ENCODE results near the gene RECQL5. TPM values are rescaled to one million over a fixed set of nuclear protein-coding genes. Genes with fewer than 3 reads are reported as not detected.

Gene RECQL5
- total RNA-seq, 1 experiment from 2014 or later: 40.0 TPM

GRCh38 chr17:75627094-75627493 is 39.9 kb downstream of the RECQL5 start:
- H2AK5ac ChIP-seq (ENCODE audit: insufficient read length, low read length): no peak overlapping the region
- no peak overlapping the region for H2AFZ ChIP-seq (ENCODE audit: low read length)
- Mint-ChIP-seq H3K9me3 (no peaks in the 10 kb centered on the region), H3K4me3 (no peak overlapping the region), H3K27me3 (ENCODE audit: low read depth) (peaks cover 5% of the 10 kb centered on the region), H3K27ac (peak overlapping the region in 1 of 3 experiments; percentile 86; a peak in 1 of 7 replicates), H3K4me1 (no peaks in the 10 kb centered on the region), H3K36me3 (ENCODE audit: insufficient read depth in 1 of 3, low read depth in 3 of 3) (peaks cover 0 to 15% (median 2%) of the 10 kb centered on the region in 3 experiments; a peak in 4 of 7 replicates)
- no peak overlapping the region for H3K18ac ChIP-seq (ENCODE audit: insufficient read length, low read depth, low read length)
- H4K8ac ChIP-seq (replicated peaks; ENCODE audit: insufficient read length, low read depth, low read length): no peak overlapping the region
- H3K79me2 ChIP-seq (ENCODE audit: insufficient read depth, low read length): no peaks in the 10 kb centered on the region
- H2BK120ac ChIP-seq (ENCODE audit: low read depth, low read length, poor library complexity, severe bottlenecking): no peak overlapping the region
- no peak overlapping the region for H2BK5ac ChIP-seq (ENCODE audit: insufficient read length, low read length)
- no peak overlapping the region for H2BK20ac ChIP-seq (ENCODE audit: low read depth, low read length, poor library complexity, severe bottlenecking)
- no peak overlapping the region for H4K91ac ChIP-seq (ENCODE audit: insufficient read length, low read depth, low read length)
- H3K9ac ChIP-seq (ENCODE audit: extremely low read depth, insufficient read length, low read length): no peak overlapping the region
- H3K4me2 ChIP-seq (ENCODE audit: insufficient read depth, insufficient read length, low read length): no peak overlapping the region
- no CpG with 5 or more reads among the region's 10 CpGs for WGBS (ENCODE audit: extremely low coverage, insufficient read length, low lambda C conversion rate)
- H3K23ac ChIP-seq (ENCODE audit: insufficient read length, low read depth, low read length): no peak overlapping the region
- H3K23me2 ChIP-seq (ENCODE audit: insufficient read length, low read depth, low read length, poor library complexity, severe bottlenecking): no peaks in the 10 kb centered on the region
- H2BK12ac ChIP-seq (ENCODE audit: insufficient read length, low read depth, low read length): no peak overlapping the region
- H4K5ac ChIP-seq (ENCODE audit: insufficient read length, low read depth, low read length): no peak overlapping the region
- no peaks in the 10 kb centered on the region for H3K79me1 ChIP-seq (ENCODE audit: insufficient read depth, low read depth, low read length, poor library complexity, severe bottlenecking)
- H4K20me1 ChIP-seq (ENCODE audit: control insufficient read depth, insufficient read depth, insufficient read length): no peaks in the 10 kb centered on the region
- H3K9me3 ChIP-seq (ENCODE audit: control insufficient read depth, low read depth, low read length): no peaks in the 10 kb centered on the region
- H3T11ph ChIP-seq (ENCODE audit: low read length): no peak overlapping the region
- no peak overlapping the region for H3K4ac ChIP-seq (ENCODE audit: low read depth, low read length)
- H3K14ac ChIP-seq (ENCODE audit: insufficient read depth, low read length): no peak overlapping the region
- no peak overlapping the region for H3K27ac ChIP-seq (ENCODE audit: insufficient read length, low read depth, low read length)
- TF ChIP-seq CTCF (conservative IDR thresholded peaks at IDR 0.05): no peak
- no peaks in the 10 kb centered on the region for H3K4me1 ChIP-seq (ENCODE audit: insufficient read depth, low read length)
- no peak overlapping the region for H2BK15ac ChIP-seq (ENCODE audit: low read depth, low read length)
- DNase-seq: no peak
- no peaks in the 10 kb centered on the region; the same call in 1 of the 2 replicates for H3K27me3 ChIP-seq (ENCODE audit: insufficient read depth, low read length)
- H3K56ac ChIP-seq (ENCODE audit: insufficient read length, low read depth, low read length): no peak overlapping the region

Measured in H9 (cell line).